SK-N-MC (cell line): ENCODE results near the gene UGGT2.

Experiments
- EZH2 ChIP-seq: fragments of 200-600 bp; sonication (generic); IDR thresholded peaks from one replicate; pipeline ENCODE4 v1.6.1; 2017; ENCODE audit warnings: antibody characterized with exemption
- POLR2AphosphoS5 ChIP-seq: IDR thresholded peaks from 2 replicates; pipeline ENCODE4 v1.6.1; 2012; ENCODE audit warnings: mild to moderate bottlenecking, low read depth, low read length, borderline replicate concordance

DNA sequence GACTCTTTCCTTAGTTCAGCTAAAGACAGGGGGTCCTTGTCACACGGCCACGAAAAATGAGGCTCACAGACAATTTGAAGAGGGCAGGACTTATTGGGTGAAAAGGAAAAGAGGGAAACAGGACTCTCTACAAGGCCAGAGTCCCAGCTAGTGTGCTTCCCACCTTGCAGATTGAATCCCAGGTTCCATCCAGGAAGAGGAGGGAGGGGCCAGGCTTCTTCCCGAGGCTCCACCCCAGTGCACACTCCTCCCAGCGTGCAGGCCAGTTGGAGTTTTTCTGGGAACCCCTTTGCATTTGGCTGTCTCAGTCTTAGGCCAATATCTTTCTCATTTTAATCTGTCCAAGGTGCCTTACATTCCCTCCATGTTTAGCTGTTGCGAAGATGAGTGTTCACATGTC is 269.5 kb downstream of the UGGT2 start:
- no peak for TF ChIP-seq EZH2
- TF ChIP-seq POLR2AphosphoS5, result no peak
